Mucosa of rectum (tissue), 2 donors: Measurements from ENCODE around the gene FCRL5.

Source experiments
- H3K27ac ChIP-seq, 2 donors: one replicate each; pipeline ENCODE4 v1.7.0; 2013; ENCODE audit warnings: inconsistent platforms in 2 of 2, low read depth in 2 of 2, low read length in 2 of 2
- H3K27me3 ChIP-seq, 2 donors: one replicate each; pipeline ENCODE4 v1.7.0; 2013; ENCODE audit warnings: low read length in 2 of 2; ENCODE audit not compliant: control insufficient read depth in 2 of 2, insufficient read depth in 2 of 2
- H3K36me3 ChIP-seq, 2 donors: one replicate each; pipeline ENCODE4 v1.7.0; 2013; ENCODE audit warnings: low read length in 2 of 2; ENCODE audit not compliant: control insufficient read depth in 2 of 2, insufficient read depth in 2 of 2
- H3K4me1 ChIP-seq, 2 donors: one replicate each; pipeline ENCODE4 v1.7.0; 2013; ENCODE audit warnings: low read length in 2 of 2, mild to moderate bottlenecking in 1 of 2; ENCODE audit not compliant: control insufficient read depth in 2 of 2, insufficient read depth in 2 of 2
- H3K4me3 ChIP-seq, 2 donors: one replicate each; pipeline ENCODE4 v1.7.0; 2013; ENCODE audit warnings: low read length in 2 of 2
- H3K9ac ChIP-seq, 2 donors: one replicate each; pipeline ENCODE4 v1.7.0; 2013; ENCODE audit warnings: low read length in 2 of 2, low read depth in 1 of 2, mild to moderate bottlenecking in 1 of 2
- H3K9me3 ChIP-seq, 2 donors: one replicate each; pipeline ENCODE4 v1.7.0; 2013; ENCODE audit warnings: low read length in 2 of 2; ENCODE audit not compliant: control insufficient read depth in 2 of 2
- donor health status: healthy.
- donor health status: Normal muscosa, but diverticular disease.

The FCRL5 gene

GRCh38 chr1:157509546-157510232, 42.6 kb downstream of the FCRL5 start:
- Histone ChIP-seq H3K9ac (no peak overlapping the region), H3K27me3 (no peaks in the 10 kb centered on the region), H3K4me1 (peaks cover 3 to 8% of the 10 kb centered on the region in 2 donors), H3K27ac (peak overlapping the region in 1 of 2 donors; percentile 16), H3K9me3 (no peaks in the 10 kb centered on the region), H3K4me3 (no peak overlapping the region), H3K36me3 (no peaks in the 10 kb centered on the region)

- Histone ChIP-seq H3K27me3 (no peaks in the 10 kb centered on the region), H3K27ac (no peak overlapping the region), H3K36me3 (no peaks in the 10 kb centered on the region), H3K9ac (peak overlapping the region; percentile 1 to 5), H3K4me3 (peak overlapping the region in 1 of 2 donors; percentile 41), H3K4me1 (peaks cover 3 to 4% of the 10 kb centered on the region in 2 donors), H3K9me3 (no peaks in the 10 kb centered on the region)
Observed at GRCh38 chr1:157505481-157506272, 46.6 kb downstream of the FCRL5 start.

GRCh38 chr1:157504646-157505045, 47.7 kb downstream of the FCRL5 start:
- peaks cover 3 to 4% of the 10 kb centered on the region in 2 donors for H3K4me1 ChIP-seq
- no peak overlapping the region for H3K27ac ChIP-seq
- H3K9ac ChIP-seq: no peak overlapping the region
- no peak overlapping the region for H3K4me3 ChIP-seq
- no peaks in the 10 kb centered on the region for H3K36me3 ChIP-seq
- H3K27me3 ChIP-seq: no peaks in the 10 kb centered on the region
- no peaks in the 10 kb centered on the region for H3K9me3 ChIP-seq

- Histone ChIP-seq H3K27me3 (no peaks in the 10 kb centered on the region), H3K9me3 (no peaks in the 10 kb centered on the region), H3K36me3 (no peaks in the 10 kb centered on the region), H3K27ac (peak overlapping the region; percentile 57 to 66), H3K4me3 (no peak overlapping the region), H3K4me1 (peaks cover 12 to 21% of the 10 kb centered on the region in 2 donors), H3K9ac (no peak overlapping the region)
Observed at GRCh38 chr1:157499521-157499920, 52.8 kb downstream of the FCRL5 start.

GRCh38 chr1:157498736-157499090, 53.6 kb downstream of the FCRL5 start:
- no peak overlapping the region for H3K9ac ChIP-seq
- H3K9me3 ChIP-seq: no peaks in the 10 kb centered on the region
- no peaks in the 10 kb centered on the region for H3K36me3 ChIP-seq
- no peak overlapping the region for H3K4me3 ChIP-seq
- H3K4me1 ChIP-seq: peaks cover 12 to 21% of the 10 kb centered on the region in 2 donors
- H3K27ac ChIP-seq: peak overlapping the region; percentile 57 to 66
- H3K27me3 ChIP-seq: no peaks in the 10 kb centered on the region

GRCh38 chr1:157497987-157498735, 54.2 kb downstream of the FCRL5 start:
- Histone ChIP-seq H3K27me3 (no peaks in the 10 kb centered on the region), H3K4me3 (peak overlapping the region in 1 of 2 donors; percentile 29), H3K27ac (peak overlapping the region; percentile 57 to 66), H3K36me3 (no peaks in the 10 kb centered on the region), H3K9ac (no peak overlapping the region), H3K4me1 (peaks cover 12 to 21% of the 10 kb centered on the region in 2 donors), H3K9me3 (no peaks in the 10 kb centered on the region)

- no peak overlapping the region for H3K27ac ChIP-seq
- H3K27me3 ChIP-seq: no peaks in the 10 kb centered on the region
- no peak overlapping the region for H3K9ac ChIP-seq
Observed at GRCh38 chr1:157497284-157497683, 55.0 kb downstream of the FCRL5 start.

GRCh38 chr1:157496121-157496526, 56.2 kb downstream of the FCRL5 start:
- Histone ChIP-seq H3K27me3 (no peaks in the 10 kb centered on the region), H3K9ac (no peak overlapping the region)

More at GRCh38 chr1:157497284-157497683, 55.0 kb downstream of the FCRL5 start:
- peak overlapping the region in 1 of 2 donors; percentile 29 for H3K4me3 ChIP-seq
- H3K4me1 ChIP-seq: peaks cover 12 to 21% of the 10 kb centered on the region in 2 donors
- H3K36me3 ChIP-seq: no peaks in the 10 kb centered on the region
- H3K9me3 ChIP-seq: no peaks in the 10 kb centered on the region

GRCh38 chr1:157495285-157495684, 57.0 kb downstream of the FCRL5 start:
- Histone ChIP-seq H3K9ac (no peak overlapping the region), H3K4me1 (peaks cover 12 to 23% of the 10 kb centered on the region in 2 donors), H3K9me3 (no peaks in the 10 kb centered on the region), H3K27me3 (no peaks in the 10 kb centered on the region), H3K36me3 (no peaks in the 10 kb centered on the region), H3K27ac (no peak overlapping the region), H3K4me3 (no peak overlapping the region)

More at GRCh38 chr1:157496121-157496526, 56.2 kb downstream of the FCRL5 start:
- no peak overlapping the region for H3K4me3 ChIP-seq
- H3K4me1 ChIP-seq: peaks cover 12 to 21% of the 10 kb centered on the region in 2 donors
- no peak overlapping the region for H3K27ac ChIP-seq
- H3K36me3 ChIP-seq: no peaks in the 10 kb centered on the region
- no peaks in the 10 kb centered on the region for H3K9me3 ChIP-seq

- H3K36me3 ChIP-seq: no peaks in the 10 kb centered on the region
- no peaks in the 10 kb centered on the region for H3K9me3 ChIP-seq
- no peak overlapping the region for H3K27ac ChIP-seq
- H3K9ac ChIP-seq: no peak overlapping the region
- H3K4me3 ChIP-seq: no peak overlapping the region
- H3K4me1 ChIP-seq: peaks cover 7 to 18% of the 10 kb centered on the region in 2 donors
- no peaks in the 10 kb centered on the region for H3K27me3 ChIP-seq
Observed at GRCh38 chr1:157494093-157494492, 58.2 kb downstream of the FCRL5 start.
